ENCODE data around the gene GRM7.
"Not testable (repeated sequence)": the region's sequence is repeated elsewhere in the genome, so short reads cannot be mapped to it uniquely, and the experiment has no call there.

GRM7 gene

GRCh38 chr3:6860954-6861624 is at the start of gene GRM7:
TSS of gene GRM7 (plus strand) at chr3:6861115.
- no peak for DNase-seq

GRCh38 chr3:6821411-6821810 is 39.5 kb upstream of the GRM7 start:
- no peak for DNase-seq

GRCh38 chr3:6825524-6825923 is 35.4 kb upstream of the GRM7 start:
- no peak for DNase-seq

GRCh38 chr3:6827453-6827852 is 33.5 kb upstream of the GRM7 start:
- DNase-seq: no peak

GRCh38 chr3:6844723-6845122 is 16.2 kb upstream of the GRM7 start:
- DNase-seq: no peak

- DNase-seq: no peak
Observed at GRCh38 chr3:6854184-6854583, 6.7 kb upstream of the GRM7 start.

- DNase-seq: no peak
Observed at GRCh38 chr3:6857510-6857909, 3.4 kb upstream of the GRM7 start.

- no peak for DNase-seq
Observed at GRCh38 chr3:6860149-6860953, 564 bp upstream of the GRM7 start.

GRCh38 chr3:6861625-6862000 is 698 bp downstream of the GRM7 start:
- DNase-seq: no peak

- no peak for DNase-seq
Observed at GRCh38 chr3:6862041-6862879, 1.3 kb downstream of the GRM7 start.

- no peak for DNase-seq
Observed at GRCh38 chr3:6862880-6863195, 1.9 kb downstream of the GRM7 start.

- DNase-seq: no peak
Observed at GRCh38 chr3:6867269-6867668, 6.4 kb downstream of the GRM7 start.

GRCh38 chr3:6878731-6879130 is 17.8 kb downstream of the GRM7 start:
- DNase-seq: no peak

GRCh38 chr3:6912240-6912639 is 51.3 kb downstream of the GRM7 start:
- DNase-seq: no peak

- no peak for DNase-seq
Observed at GRCh38 chr3:6915898-6916297, 55.0 kb downstream of the GRM7 start.

GRCh38 chr3:6921066-6921465 is 60.2 kb downstream of the GRM7 start:
- no peak for DNase-seq

GRCh38 chr3:6921876-6922275 is 61.0 kb downstream of the GRM7 start:
- no peak for DNase-seq

GRCh38 chr3:6928064-6928463 is 67.1 kb downstream of the GRM7 start:
- no peak for DNase-seq

GRCh38 chr3:6929918-6930317 is 69.0 kb downstream of the GRM7 start:
- no peak for DNase-seq

- not testable (repeated sequence) for DNase-seq
Observed at GRCh38 chr3:6935418-6935817, 74.5 kb downstream of the GRM7 start.

GRCh38 chr3:6935970-6936369 is 75.1 kb downstream of the GRM7 start:
- no peak for DNase-seq

GRCh38 chr3:6962801-6963200 is 101.9 kb downstream of the GRM7 start:
- no peak for DNase-seq

GRCh38 chr3:6965881-6966280 is 105.0 kb downstream of the GRM7 start:
- no peak for DNase-seq

GRCh38 chr3:6971933-6972332 is 111.0 kb downstream of the GRM7 start:
- no peak for DNase-seq
